Activated CD4-positive, CD25-positive, alpha-beta regulatory T cell treated with anti-CD3 and anti-CD28 coated beads, Interleukin-2, amount 50 U/mL, for 16 hours (primary cell): ENCODE measurements around the gene CSF1R.

ENCODE experiments used
- DNase-seq: peaks from one replicate; pipeline ENCODE4 v3.0.0-alpha.2; 2020; ENCODE audit warnings: low read depth, low spot score

Gene CSF1R

DNA sequence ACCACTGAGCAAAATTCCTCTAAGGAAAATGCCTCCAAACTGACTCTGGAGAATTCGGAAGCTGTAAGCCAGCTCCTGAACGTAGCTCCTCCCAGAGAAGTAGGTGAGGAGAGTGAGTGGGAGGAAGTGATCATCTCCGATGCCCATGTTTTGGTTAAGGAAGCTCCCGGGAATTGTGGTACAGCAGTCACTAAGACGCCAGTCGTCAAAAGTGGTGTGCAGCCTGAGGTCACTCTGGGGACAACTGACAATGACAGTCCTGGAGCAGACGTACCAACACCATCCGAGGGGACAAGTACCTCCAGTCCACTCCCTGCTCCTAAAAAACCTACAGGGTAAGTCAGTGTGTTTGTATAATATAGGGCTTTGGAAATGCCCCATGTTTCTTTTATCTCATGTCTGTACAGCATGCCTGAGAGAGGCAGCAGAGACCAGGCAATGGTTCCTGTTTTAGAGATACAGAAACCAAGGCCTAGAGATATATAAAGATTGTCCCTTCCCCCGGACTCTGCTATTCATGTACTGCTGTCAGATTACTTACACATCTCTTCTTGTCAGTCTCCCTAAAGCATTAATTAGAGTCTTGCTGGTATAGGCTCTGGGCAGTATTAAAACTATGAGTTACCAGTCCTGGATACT is 61.9 kb downstream of the CSF1R start:
- no peak for DNase-seq

DNA sequence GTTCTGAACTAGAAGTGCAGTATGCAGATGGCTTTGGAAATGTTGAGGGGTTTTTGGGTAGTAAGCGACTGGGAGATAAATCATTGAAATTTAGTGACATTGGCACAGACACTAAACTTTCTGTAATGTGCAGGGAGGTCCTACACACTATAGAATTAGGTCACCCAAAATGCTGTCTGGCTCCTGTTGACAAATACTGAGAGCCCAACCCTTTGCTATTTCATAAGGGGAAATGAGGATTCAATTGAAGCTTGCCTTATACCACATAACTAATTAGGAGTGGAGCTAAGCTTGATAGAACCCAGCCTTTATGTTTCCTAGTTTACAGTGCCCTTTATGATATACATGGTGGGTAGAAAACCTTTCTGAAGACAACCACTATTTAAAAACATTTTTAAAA is 63.2 kb downstream of the CSF1R start:
- DNase-seq: no peak

DNA sequence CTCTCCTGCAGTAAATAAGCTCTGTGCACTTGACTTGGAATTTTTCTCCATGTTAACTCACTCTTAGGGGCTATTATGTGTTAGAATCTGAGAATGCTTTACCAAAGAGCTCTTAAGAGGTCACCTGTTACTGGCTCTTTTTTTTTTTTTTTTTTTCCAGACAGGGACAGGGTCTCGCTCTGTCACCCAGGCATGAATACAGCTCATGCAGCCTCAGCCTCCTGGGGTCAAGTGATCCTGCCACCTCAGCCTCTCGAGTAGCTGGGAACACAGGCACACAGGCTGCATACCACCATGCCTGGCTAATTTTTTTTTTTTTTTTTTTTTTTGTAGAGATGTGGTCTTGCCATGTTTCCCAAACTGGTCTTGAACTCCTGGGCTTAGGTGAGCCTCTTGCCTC is 63.7 kb downstream of the CSF1R start:
- DNase-seq: no peak

DNA sequence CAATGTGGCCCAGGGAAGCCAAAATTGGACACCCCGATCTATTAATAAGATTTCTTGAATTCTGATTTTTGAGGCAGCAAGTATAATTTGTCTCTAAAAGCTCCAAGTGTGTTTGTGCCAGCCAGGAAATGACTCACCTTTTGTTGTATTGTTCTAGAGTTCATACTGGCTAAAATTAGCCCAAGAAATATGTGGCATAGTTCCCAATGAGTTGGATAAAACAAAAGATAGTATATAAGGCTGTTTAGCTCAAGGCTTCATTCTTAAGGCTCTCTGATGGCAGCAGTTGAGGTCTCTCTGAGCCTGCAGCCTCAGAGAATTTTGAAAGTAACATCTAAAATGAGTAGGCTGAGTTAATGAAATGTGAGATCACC is 64.2 kb downstream of the CSF1R start:
- no peak for DNase-seq

DNA sequence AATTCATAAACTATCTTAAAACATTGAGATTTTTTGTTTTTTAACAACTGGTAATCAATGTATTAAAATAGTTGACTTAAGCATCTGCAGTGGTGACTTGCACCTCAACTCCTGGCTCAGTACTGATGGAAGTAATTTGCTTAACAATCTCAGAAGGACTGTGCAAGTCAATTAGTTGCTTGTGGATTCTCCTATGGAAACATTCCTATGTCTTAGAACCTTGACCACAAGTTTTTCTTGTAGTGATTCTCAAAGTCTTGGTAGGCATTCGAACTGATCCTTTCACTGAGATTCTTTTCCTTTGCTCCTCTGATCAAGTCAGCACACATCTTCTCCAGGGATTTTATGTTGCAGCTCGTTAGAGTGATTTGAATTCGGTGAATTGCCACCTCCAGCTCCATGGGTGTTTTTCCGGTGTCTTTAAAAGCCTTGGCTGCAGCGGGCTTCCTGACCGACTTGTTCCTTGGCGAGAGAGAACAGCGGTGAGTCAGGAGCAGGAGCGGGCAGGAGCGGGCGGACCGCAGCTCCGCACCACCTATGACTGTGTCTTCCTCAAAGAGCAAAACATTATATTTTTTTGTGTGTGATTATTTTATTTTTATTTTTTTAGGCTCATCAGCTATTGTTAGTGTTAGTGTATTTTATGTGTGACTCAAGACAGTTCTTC is 64.7 kb downstream of the CSF1R start:
- DNase-seq: no peak

DNA sequence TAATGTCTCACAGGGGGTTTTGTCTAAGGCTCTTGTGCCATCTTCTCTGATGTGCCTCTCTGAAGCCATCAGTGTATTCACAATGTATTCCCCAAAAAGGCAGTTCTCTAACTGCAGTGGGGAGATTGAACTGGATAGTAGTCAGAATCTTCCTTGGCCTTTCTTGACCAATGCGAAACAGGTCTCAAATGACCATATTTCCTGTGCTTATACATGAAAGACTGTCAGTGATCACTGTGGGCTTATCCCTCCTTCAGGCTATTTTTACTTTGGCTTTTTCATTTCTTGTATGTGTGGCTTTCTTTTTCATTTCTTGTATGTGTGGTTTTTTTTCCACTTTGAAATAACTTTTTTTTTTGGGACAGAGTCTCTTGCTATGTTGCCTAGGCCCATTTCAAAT is 66.1 kb downstream of the CSF1R start:
- DNase-seq: no peak

DNA sequence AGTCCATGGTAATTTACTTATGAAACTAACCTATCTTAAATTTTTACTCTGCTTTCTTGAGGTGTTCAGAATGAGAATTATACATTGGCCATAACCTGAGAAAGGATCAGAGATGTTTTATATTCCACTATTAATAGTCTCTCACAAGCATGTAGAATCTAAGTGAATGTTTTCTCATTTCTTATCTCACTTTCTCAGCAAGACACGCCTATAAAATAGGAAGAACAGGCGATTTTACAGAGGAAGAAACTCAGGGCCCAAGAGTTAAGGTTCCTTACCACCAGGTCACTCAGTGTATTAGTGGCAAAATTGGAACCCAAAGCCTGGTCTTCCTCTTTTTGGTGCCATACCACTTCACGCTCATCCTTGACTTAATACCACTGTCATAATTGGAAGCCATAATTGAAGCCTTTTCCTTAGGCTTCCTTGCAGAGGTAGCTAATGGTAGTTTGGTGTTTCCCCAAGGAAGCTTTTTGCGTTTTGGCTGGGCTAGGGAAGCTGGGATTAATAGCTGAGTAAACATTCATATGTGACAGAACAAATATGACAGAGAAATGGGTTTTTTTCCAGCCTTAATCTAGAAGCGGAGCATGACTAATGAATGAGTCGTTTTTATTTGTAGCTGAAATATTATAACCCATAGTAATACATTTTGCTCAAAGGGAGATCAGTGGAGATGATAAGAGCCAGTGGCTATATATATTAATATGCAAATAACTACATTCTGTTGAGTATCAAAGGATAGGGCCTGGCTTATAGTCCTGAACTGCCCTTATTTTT is 68.9 kb downstream of the CSF1R start:
- DNase-seq: no peak

DNA sequence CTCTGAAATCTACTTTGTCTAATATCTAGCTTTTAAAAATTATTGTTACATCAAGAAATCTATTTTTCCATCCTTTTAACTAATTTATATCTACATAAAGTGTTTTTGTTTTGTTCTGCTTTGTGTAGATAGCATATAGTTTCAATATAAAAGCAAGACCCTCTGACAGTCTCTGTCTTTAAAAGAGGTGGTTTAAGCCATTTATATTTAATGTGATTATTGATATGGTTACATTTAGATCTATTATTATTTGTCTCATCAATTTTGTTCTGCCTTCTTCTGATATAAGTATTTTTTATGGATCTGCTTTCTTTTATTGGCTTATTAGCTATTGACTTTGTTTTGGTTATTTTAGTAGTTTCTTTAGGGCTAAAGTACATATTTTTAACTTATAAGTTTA is 69.8 kb downstream of the CSF1R start:
- DNase-seq: no peak

DNA sequence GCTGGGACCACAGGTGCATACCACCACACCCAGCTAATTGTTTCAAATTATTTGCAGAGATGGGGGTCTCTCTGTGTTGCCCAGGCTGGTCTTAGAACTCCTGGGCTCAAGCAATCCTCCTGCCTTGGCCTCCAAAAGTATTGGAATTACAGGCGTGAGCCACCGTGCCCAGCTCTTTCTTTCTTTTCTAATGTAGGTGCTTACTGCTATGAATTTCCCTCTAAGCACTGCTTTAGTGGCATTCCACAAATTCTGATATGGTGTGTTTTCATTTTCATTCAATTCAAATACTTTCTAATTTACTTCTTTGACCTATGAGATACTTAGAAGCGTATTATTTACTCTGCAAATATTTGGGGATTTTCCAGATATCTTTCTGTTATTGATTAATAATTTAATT is 70.9 kb downstream of the CSF1R start:
- no peak for DNase-seq

DNA sequence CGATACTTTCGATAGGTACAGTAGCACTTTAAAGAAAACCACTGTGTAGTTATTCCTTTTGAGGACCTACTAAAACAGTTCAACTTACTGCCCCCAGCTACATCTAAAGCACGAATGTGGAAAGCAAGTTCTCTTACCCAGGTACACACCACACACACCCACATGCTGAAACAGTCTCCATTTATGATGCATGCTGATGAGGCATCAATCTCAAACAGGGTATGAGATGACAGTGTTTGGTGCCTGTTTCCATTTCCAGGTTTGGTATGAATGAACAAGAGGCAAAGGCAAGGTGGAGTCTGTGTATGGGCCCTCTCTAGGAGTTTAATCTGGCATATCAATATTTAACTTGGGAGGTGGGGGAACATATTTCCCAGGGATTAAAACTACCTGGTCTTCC is 71.9 kb downstream of the CSF1R start:
- no peak for DNase-seq

DNA sequence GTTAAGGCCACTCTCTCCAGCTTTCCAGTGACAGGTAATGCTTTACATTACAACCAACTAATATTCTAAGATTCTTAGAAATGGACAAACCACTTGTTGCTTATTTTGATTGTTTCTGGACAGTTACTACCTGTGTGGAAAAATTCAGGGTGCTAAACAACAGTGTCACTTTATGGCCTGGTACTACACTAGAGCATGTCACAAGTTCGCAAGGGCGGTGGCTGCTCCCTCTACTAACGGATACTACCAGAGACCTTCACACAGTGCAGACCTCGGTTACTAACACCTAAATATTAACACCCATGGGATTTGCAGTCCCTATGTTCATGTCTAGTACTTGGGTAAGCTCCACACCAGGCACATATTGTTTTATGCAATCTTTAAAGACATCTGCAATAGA is 72.4 kb downstream of the CSF1R start:
- no peak for DNase-seq

DNA sequence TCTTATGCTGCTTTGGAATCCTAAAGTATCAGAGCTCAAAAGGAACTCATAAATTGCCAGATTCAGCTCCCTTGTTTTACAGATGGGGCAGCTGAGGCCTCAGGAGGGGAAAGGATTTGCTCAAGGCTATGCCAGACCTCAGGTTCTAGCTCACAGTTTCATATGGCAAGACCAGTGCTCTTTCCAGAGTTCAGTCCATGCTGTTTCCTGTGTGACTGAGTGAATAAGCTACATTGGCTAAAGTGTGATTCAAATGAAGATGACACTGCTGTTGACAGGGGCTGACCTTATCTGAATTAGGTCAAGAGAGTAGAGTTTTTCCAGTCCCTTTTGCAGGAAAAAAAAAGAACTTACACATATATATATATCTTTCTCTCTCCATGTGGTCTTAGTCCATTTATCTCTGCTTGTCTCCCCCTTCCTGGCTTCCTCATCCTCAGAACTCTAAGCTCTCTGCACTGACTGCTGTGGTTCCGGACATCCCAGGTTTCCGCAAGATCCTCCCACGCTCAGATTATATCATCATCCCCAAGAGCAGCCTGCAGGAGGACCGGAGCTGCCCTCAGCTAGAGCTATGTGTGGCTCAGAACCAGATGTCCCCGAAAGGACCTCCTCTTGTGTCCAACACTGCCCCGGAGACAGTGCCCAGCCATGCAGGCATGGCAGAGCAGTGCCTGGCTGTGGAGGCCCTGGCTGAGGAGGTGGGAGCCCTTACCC is 76.5 kb downstream of the CSF1R start:
- no peak for DNase-seq

DNA sequence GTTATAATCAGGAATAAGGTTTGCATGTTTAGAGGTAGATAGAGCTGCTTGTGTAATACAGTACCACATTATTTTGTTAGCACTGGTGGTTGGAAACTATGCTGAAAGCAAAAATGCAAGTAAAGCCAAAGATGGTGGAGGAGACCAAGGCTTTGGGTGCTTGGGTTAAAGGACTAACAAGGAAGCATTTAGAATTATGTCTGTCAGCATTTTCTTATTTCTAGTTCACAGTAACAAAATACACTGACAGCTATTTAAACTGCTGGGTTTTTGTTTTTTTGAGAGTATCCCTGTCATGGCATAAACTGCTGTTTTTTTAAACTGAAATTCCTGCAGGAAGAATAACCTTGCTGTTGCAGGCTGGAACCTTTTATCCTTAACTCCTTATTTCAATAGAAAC is 79.3 kb downstream of the CSF1R start:
- DNase-seq: no peak

DNA sequence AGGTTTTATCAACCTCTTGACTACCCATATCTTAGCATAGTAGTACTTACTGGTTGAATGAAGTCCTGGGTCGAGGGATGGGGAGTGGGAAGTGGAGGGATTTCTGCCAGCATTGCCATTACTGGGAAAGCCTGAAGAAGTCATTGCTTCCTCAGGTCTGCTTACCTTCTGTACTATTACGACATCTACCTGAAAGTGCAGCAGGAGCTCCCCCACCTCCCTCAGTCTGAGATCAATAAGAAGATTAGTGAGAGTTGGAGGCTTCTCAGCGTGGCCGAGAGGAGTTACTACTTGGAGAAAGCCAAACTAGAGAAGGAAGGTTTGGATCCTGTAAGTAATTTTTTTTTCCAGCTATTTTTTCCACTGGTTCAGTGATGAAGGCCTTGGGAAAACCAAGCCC is 80.0 kb downstream of the CSF1R start:
- DNase-seq: no peak
